PC-9 (cell line): ENCODE data around the gene MAB21L3. TPM values are rescaled to one million over a fixed set of nuclear protein-coding genes. Genes with fewer than 3 reads are reported as not detected.

Source experiments
- Bru-seq: library from RNA; stranded (reverse); fragments of 400-500 nt; gene quantifications from one replicate; lab custom pipeline; 2021; lab: Mats Ljungman, UMichigan
- BruChase-seq, 2 experiments: library from RNA; stranded (reverse); fragments of 400-500 nt; gene quantifications; one replicate each; lab custom pipeline; 2021; lab: Mats Ljungman, UMichigan
- BruUV-seq: library from RNA; stranded (reverse); fragments of 400-500 nt; replicated peaks from 2 replicates; lab custom pipeline; 2021; lab: Mats Ljungman, UMichigan
- CTCF ChIA-PET: fragments of 300-600 bp; sonication (Branson Sonifier 250); formaldehyde crosslinking; loops from one replicate; lab custom pipeline; 2022; ENCODE audit warnings: antibody characterized with exemption; lab: Charles Lee
- POLR2A ChIA-PET: fragments of 300-600 bp; sonication (Branson Sonifier 250); formaldehyde crosslinking; loops from one replicate; lab custom pipeline; 2022; ENCODE audit warnings: antibody characterized with exemption; ENCODE audit not compliant: unreplicated experiment; lab: Charles Lee
- DNase-seq, 2 experiments: peaks; one replicate each; pipeline versions ENCODE4 v3.0.0 to v3.0.0-alpha.2; 2015 to 2022; ENCODE audit warnings: mixed read lengths in 1 of 2
- H2AFZ ChIP-seq: fragments of 200-600 bp; sonication (generic); 2 replicates; pipeline ENCODE4 v1.8.1; 2017; ENCODE audit warnings: antibody characterized with exemption
- H3F3A ChIP-seq: fragments of 200-600 bp; sonication (generic); 2 replicates; pipeline ENCODE4 v1.8.1; 2017; ENCODE audit warnings: antibody characterized with exemption, mild to moderate bottlenecking, low read depth; ENCODE audit not compliant: insufficient read depth
- H3K27ac ChIP-seq: fragments of 200-600 bp; sonication (generic); 2 replicates; pipeline ENCODE4 v1.6.1; 2016; ENCODE audit warnings: mixed run types
- H3K27me3 ChIP-seq: fragments of 200-600 bp; sonication (generic); 2 replicates; pipeline ENCODE4 v1.6.1; 2016; ENCODE audit warnings: low read depth, mixed run types; ENCODE audit not compliant: insufficient read depth
- H3K36me3 ChIP-seq: fragments of 200-600 bp; sonication (generic); 2 replicates; pipeline ENCODE4 v1.6.1; 2016; ENCODE audit warnings: low read depth, mixed run types
- H3K4me1 ChIP-seq: fragments of 200-600 bp; sonication (generic); replicated peaks from 2 replicates; pipeline ENCODE4 v1.6.1; 2016; ENCODE audit warnings: mixed run types; ENCODE audit not compliant: insufficient read depth
- H3K4me2 ChIP-seq: fragments of 200-600 bp; sonication (generic); 2 replicates; pipeline ENCODE4 v1.6.1; 2017; ENCODE audit warnings: mixed run types
- H3K4me3 ChIP-seq: fragments of 200-600 bp; sonication (generic); 2 replicates; pipeline ENCODE4 v1.6.1; 2016; ENCODE audit warnings: mixed run types
- H3K79me2 ChIP-seq: fragments of 200-600 bp; sonication (generic); 2 replicates; pipeline ENCODE4 v1.6.1; 2017; ENCODE audit warnings: low read depth, mixed run types
- H3K9me2 ChIP-seq: fragments of 200-600 bp; sonication (generic); 2 replicates; pipeline ENCODE4 v1.8.1; 2017; ENCODE audit warnings: mild to moderate bottlenecking; ENCODE audit not compliant: insufficient read depth
- H3K9me3 ChIP-seq: fragments of 200-600 bp; sonication (generic); 2 replicates; pipeline ENCODE4 v1.8.1; 2016; ENCODE audit warnings: low read depth; ENCODE audit not compliant: insufficient read depth
- H4K20me1 ChIP-seq: fragments of 200-600 bp; sonication (generic); 2 replicates; pipeline ENCODE4 v1.8.1; 2017; ENCODE audit not compliant: insufficient read depth
- EZH2 ChIP-seq: fragments of 200-600 bp; sonication (generic); IDR thresholded peaks from 2 replicates; pipeline ENCODE4 v1.8.0; 2017; ENCODE audit warnings: antibody characterized with exemption, low read depth
- intact Hi-C: fragments of 100-400 bp; cut with micrococcal nuclease; formaldehyde crosslinking; loops from one replicate; pipeline ENCODE4 v1.10.0; 2022; ENCODE audit not compliant: unreplicated experiment
- long read RNA-seq: library from polyadenylated mRNA; stranded (forward); transcript quantifications from one replicate; pipeline ENCODE4 v2.0.0, GENCODE V29; 2022
- total RNA-seq: library from RNA; stranded (reverse); gene quantifications from 2 replicates; pipeline ENCODE4 v1.2.3, GENCODE V29; 2021
- TF ChIP-seq, protein P1 (sequence below): fragments of 200-600 bp; sonication (generic); conservative IDR thresholded peaks from 2 replicates; pipeline ENCODE4 v1.6.1; 2017; ENCODE audit warnings: mixed run types, antibody characterized with exemption, mild to moderate bottlenecking, moderate library complexity

The MAB21L3 gene
- total RNA-seq (not detected in 2 replicates), Bru-seq, nascent RNA (percentile 2 among the genes with signal in this experiment), BruChase-seq, experiment 1, labeled RNA remaining after a 2-hour chase (percentile 5 among the genes with signal in this experiment), BruChase-seq, experiment 2, labeled RNA remaining after a 6-hour chase (percentile 7 among the genes with signal in this experiment)
- long read RNA-seq = 0 reads

- H3K27me3 ChIP-seq = no peaks in the 10 kb centered on the region
- peaks cover 9% of the 10 kb centered on the region for H3F3A ChIP-seq
- H3K4me1 ChIP-seq = peaks cover 22% of the 10 kb centered on the region
- H3K4me3 ChIP-seq = no peak within 1 kb of the TSS
- no TSS peak for BruUV-seq
- intact Hi-C loops = no loop called here
- no peak within 1 kb of the TSS; the same call in 1 of the 2 replicates for H3K27ac ChIP-seq
- H3K9me2 ChIP-seq = no peaks in the 10 kb centered on the region
- peaks cover 5% of the 10 kb centered on the region; the same call in 1 of the 2 replicates for H3K9me3 ChIP-seq
- H3K79me2 ChIP-seq = no peaks in the 10 kb centered on the region
- TF ChIP-seq EZH2 = no peak
- TF ChIP-seq, protein P1, sequence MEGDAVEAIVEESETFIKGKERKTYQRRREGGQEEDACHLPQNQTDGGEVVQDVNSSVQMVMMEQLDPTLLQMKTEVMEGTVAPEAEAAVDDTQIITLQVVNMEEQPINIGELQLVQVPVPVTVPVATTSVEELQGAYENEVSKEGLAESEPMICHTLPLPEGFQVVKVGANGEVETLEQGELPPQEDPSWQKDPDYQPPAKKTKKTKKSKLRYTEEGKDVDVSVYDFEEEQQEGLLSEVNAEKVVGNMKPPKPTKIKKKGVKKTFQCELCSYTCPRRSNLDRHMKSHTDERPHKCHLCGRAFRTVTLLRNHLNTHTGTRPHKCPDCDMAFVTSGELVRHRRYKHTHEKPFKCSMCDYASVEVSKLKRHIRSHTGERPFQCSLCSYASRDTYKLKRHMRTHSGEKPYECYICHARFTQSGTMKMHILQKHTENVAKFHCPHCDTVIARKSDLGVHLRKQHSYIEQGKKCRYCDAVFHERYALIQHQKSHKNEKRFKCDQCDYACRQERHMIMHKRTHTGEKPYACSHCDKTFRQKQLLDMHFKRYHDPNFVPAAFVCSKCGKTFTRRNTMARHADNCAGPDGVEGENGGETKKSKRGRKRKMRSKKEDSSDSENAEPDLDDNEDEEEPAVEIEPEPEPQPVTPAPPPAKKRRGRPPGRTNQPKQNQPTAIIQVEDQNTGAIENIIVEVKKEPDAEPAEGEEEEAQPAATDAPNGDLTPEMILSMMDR = no peak
- no peaks in the 10 kb centered on the region for H4K20me1 ChIP-seq
- POLR2A ChIA-PET = interaction anchor here (0.5 kb wide), 1 partner anchor 20 kb away, joined by 4 read pairs; no protein-coding TSS in a partner anchor
- no peaks in the 10 kb centered on the region for H3K36me3 ChIP-seq
- DNase-seq = no peak
- peak within 1 kb of the TSS; percentile 48 for H3K4me2 ChIP-seq
- CTCF ChIA-PET = interaction anchor here (0.7 kb wide), 2 partner anchors 24 to 954 kb away, joined by 3 to 4 read pairs; no protein-coding TSS in a partner anchor
- peak within 1 kb of the TSS; percentile 20; the same call in 1 of the 2 replicates for H2AFZ ChIP-seq
Measured at GRCh38 chr1:116110567-116111523, at the start of gene MAB21L3. MAB21L3 (plus strand) TSS chr1:116111399; CDS start chr1:116112616, 1,217 bp downstream.

GRCh38 chr1:116062201-116062600 lies 49.0 kb upstream of the MAB21L3 start:
- H3K79me2 ChIP-seq = no peaks in the 10 kb centered on the region
- no TSS peak for BruUV-seq
- no peak overlapping the region for H2AFZ ChIP-seq
- H3K4me1 ChIP-seq = no peaks in the 10 kb centered on the region
- H4K20me1 ChIP-seq = no peaks in the 10 kb centered on the region
- CTCF ChIA-PET = no interaction called here
- H3F3A ChIP-seq = no peaks in the 10 kb centered on the region
- no peak overlapping the region for H3K4me2 ChIP-seq
- no peak overlapping the region for H3K27ac ChIP-seq
- no peak overlapping the region for H3K4me3 ChIP-seq
- H3K9me2 ChIP-seq = no peaks in the 10 kb centered on the region
- DNase-seq = no peak
- no peak for TF ChIP-seq EZH2
- TF ChIP-seq, protein P1 = no peak
- no peaks in the 10 kb centered on the region for H3K36me3 ChIP-seq
- H3K27me3 ChIP-seq = no peaks in the 10 kb centered on the region
- peaks cover 9% of the 10 kb centered on the region; the same call in 1 of the 2 replicates for H3K9me3 ChIP-seq
- POLR2A ChIA-PET = no interaction called here
- intact Hi-C loops = no loop called here

GRCh38 chr1:116064616-116065015 lies 46.6 kb upstream of the MAB21L3 start:
- ChIA-PET CTCF (no interaction called here), POLR2A (no interaction called here)
- BruUV-seq = no TSS peak

More at GRCh38 chr1:116064616-116065015, 46.6 kb upstream of the MAB21L3 start:
- Histone ChIP-seq H3K9me3 (no peaks in the 10 kb centered on the region), H2AFZ (no peak overlapping the region), H3K36me3 (no peaks in the 10 kb centered on the region), H3K4me1 (no peaks in the 10 kb centered on the region), H3K79me2 (no peaks in the 10 kb centered on the region), H3K4me2 (no peak overlapping the region), H3K27ac (no peak overlapping the region), H4K20me1 (no peaks in the 10 kb centered on the region), H3K27me3 (no peaks in the 10 kb centered on the region), H3K9me2 (no peaks in the 10 kb centered on the region), H3F3A (no peaks in the 10 kb centered on the region), H3K4me3 (no peak overlapping the region)
- TF ChIP-seq EZH2 = no peak
- TF ChIP-seq, protein P1 = no peak
- intact Hi-C loops = no loop called here
- DNase-seq = no peak
